Measurements from ENCODE around the gene REM2. TPM values are rescaled to one million over a fixed set of nuclear protein-coding genes. Genes with fewer than 3 reads are reported as not detected.
A peak's percentile ranks its signal among the peaks of the same experiment; 100 is the strongest.

REM2 gene
- total RNA-seq, 1 experiment from 2014 or later = 1.2 TPM

GRCh38 chr14:22887260-22887989 is 4.4 kb downstream of the REM2 start:
- Histone ChIP-seq H3K14ac (ENCODE audit: insufficient read depth, low read length) (peak overlapping the region; percentile 44; the same call in 1 of the 2 replicates), H3K18ac (ENCODE audit: insufficient read length, low read depth, low read length) (no peak overlapping the region), H3K79me2 (ENCODE audit: insufficient read depth, low read length) (no peaks in the 10 kb centered on the region), H3K4ac (ENCODE audit: low read depth, low read length) (no peak overlapping the region; the same call in 1 of the 2 replicates), H4K5ac (ENCODE audit: insufficient read length, low read depth, low read length) (no peak overlapping the region), H3K27me3 (ENCODE audit: insufficient read depth, low read length) (peaks cover 3% of the 10 kb centered on the region; the same call in 1 of the 2 replicates), H3K4me2 (ENCODE audit: insufficient read depth, insufficient read length, low read length) (peak overlapping the region; percentile 73), H3K4me1 (ENCODE audit: insufficient read depth, low read length) (no peaks in the 10 kb centered on the region; the same call in 1 of the 2 replicates), H3K23ac (ENCODE audit: insufficient read length, low read depth, low read length) (no peak overlapping the region), H4K20me1 (ENCODE audit: control insufficient read depth, insufficient read depth, insufficient read length) (no peaks in the 10 kb centered on the region), H3K56ac (ENCODE audit: insufficient read length, low read depth, low read length) (no peak overlapping the region), H2BK12ac (ENCODE audit: insufficient read length, low read depth, low read length) (no peak overlapping the region), H3K79me1 (ENCODE audit: insufficient read depth, low read depth, low read length, poor library complexity, severe bottlenecking) (no peaks in the 10 kb centered on the region), H3K9ac (ENCODE audit: extremely low read depth, insufficient read length, low read length) (peak overlapping the region; percentile 45), H2BK20ac (ENCODE audit: low read depth, low read length, poor library complexity, severe bottlenecking) (no peak overlapping the region), H2AK5ac (ENCODE audit: insufficient read length, low read length) (no peak overlapping the region), H3K23me2 (ENCODE audit: insufficient read length, low read depth, low read length, poor library complexity, severe bottlenecking) (peaks cover 13% of the 10 kb centered on the region), H3T11ph (ENCODE audit: low read length) (no peak overlapping the region), H2BK5ac (ENCODE audit: insufficient read length, low read length) (no peak overlapping the region), H2AFZ (ENCODE audit: low read length) (no peak overlapping the region), H4K91ac (ENCODE audit: insufficient read length, low read depth, low read length) (no peak overlapping the region), H2BK120ac (ENCODE audit: low read depth, low read length, poor library complexity, severe bottlenecking) (no peak overlapping the region), H3K27ac (ENCODE audit: insufficient read length, low read depth, low read length) (no peak overlapping the region), H4K8ac (replicated peaks; ENCODE audit: insufficient read length, low read depth, low read length) (no peak overlapping the region), H3K9me3 (ENCODE audit: control insufficient read depth, low read depth, low read length) (no peaks in the 10 kb centered on the region), H2BK15ac (ENCODE audit: low read depth, low read length) (no peak overlapping the region)
- DNase-seq = peak; percentile 83
- Mint-ChIP-seq H3K36me3 (ENCODE audit: insufficient read depth in 1 of 3, low read depth in 3 of 3) (peaks cover 0 to 11% (median 6%) of the 10 kb centered on the region in 3 experiments; a peak in 3 of 7 replicates), H3K27me3 (ENCODE audit: low read depth) (peaks cover 33% of the 10 kb centered on the region), H3K9me3 (no peaks in the 10 kb centered on the region; a peak in 1 of 5 replicates), H3K27ac (peak overlapping the region; percentile 84 to 98 (median 97); a peak in 6 of 7 replicates), H3K4me1 (peaks cover 28 to 34% of the 10 kb centered on the region in 2 experiments), H3K4me3 (peak overlapping the region; percentile 87 to 93)
- no CpG with 5 or more reads among the region's 11 CpGs for WGBS (ENCODE audit: extremely low coverage, insufficient read length, low lambda C conversion rate)
- TF ChIP-seq CTCF (conservative IDR thresholded peaks at IDR 0.05) = no peak
